ENCODE data around the gene CCNYL1. TPM values are rescaled to one million over a fixed set of nuclear protein-coding genes. Genes with fewer than 3 reads are reported as not detected.
"Not testable (repeated sequence)": the region's sequence is repeated elsewhere in the genome, so short reads cannot be mapped to it uniquely, and the experiment has no call there.

CCNYL1 gene
- total RNA-seq, 2 donors from 2014 or later: 5.1 to 7.0 TPM

GRCh38 chr2:207706936-207707860, 4.2 kb upstream of the CCNYL1 start:
- Mint-ChIP-seq H3K4me3 (peak overlapping the region in 1 of 2 donors; percentile 9), H3K9me3 (no peaks in the 10 kb centered on the region), H3K27me3 (ENCODE audit: low read depth) (no peaks in the 10 kb centered on the region), H3K27ac (no peak overlapping the region), H3K4me1 (ENCODE audit: low read depth) (peaks cover 16% of the 10 kb centered on the region), H3K36me3 (ENCODE audit: insufficient read depth in 2 of 2) (peaks cover under 1 to 1% of the 10 kb centered on the region in 2 donors)
- ATAC-seq (replicated peaks in 1 of 2) (no peak), DNase-seq (no peak)

GRCh38 chr2:207711750-207712530, 500 bp downstream of the CCNYL1 start:
- peak overlapping the region; percentile 99 to 100 for H3K4me3 Mint-ChIP-seq
- peak overlapping the region; percentile 76 for H3K27ac Mint-ChIP-seq
- H3K4me1 Mint-ChIP-seq (ENCODE audit: low read depth): peaks cover 38% of the 10 kb centered on the region
- no peaks in the 10 kb centered on the region for H3K9me3 Mint-ChIP-seq
- peak; percentile 63 to 71 for DNase-seq
- peaks cover 2 to 5% of the 10 kb centered on the region in 2 donors for H3K36me3 Mint-ChIP-seq (ENCODE audit: insufficient read depth in 2 of 2)
- H3K27me3 Mint-ChIP-seq (ENCODE audit: low read depth): no peaks in the 10 kb centered on the region
- ATAC-seq (replicated peaks in 1 of 2): peak; percentile 32 to 37

GRCh38 chr2:207716056-207716455, 4.6 kb downstream of the CCNYL1 start:
- DNase-seq (no peak), ATAC-seq (replicated peaks in 1 of 2) (no peak)
- no peak overlapping the region for H3K4me3 Mint-ChIP-seq
- peaks cover 4 to 9% of the 10 kb centered on the region in 2 donors for H3K36me3 Mint-ChIP-seq (ENCODE audit: insufficient read depth in 2 of 2)
- no peaks in the 10 kb centered on the region for H3K9me3 Mint-ChIP-seq
- no peak overlapping the region for H3K27ac Mint-ChIP-seq
- H3K27me3 Mint-ChIP-seq (ENCODE audit: low read depth): no peaks in the 10 kb centered on the region
- H3K4me1 Mint-ChIP-seq (ENCODE audit: low read depth): peaks cover 33% of the 10 kb centered on the region

GRCh38 chr2:207718521-207718920, 7.1 kb downstream of the CCNYL1 start:
- peaks cover 2 to 7% of the 10 kb centered on the region in 2 donors for H3K36me3 Mint-ChIP-seq (ENCODE audit: insufficient read depth in 2 of 2)
- no peak overlapping the region for H3K27ac Mint-ChIP-seq

GRCh38 chr2:207719008-207719407, 7.6 kb downstream of the CCNYL1 start:
- Mint-ChIP-seq H3K27me3 (ENCODE audit: low read depth) (no peaks in the 10 kb centered on the region), H3K9me3 (no peaks in the 10 kb centered on the region), H3K4me3 (no peak overlapping the region), H3K36me3 (ENCODE audit: insufficient read depth in 2 of 2) (peaks cover 2 to 7% of the 10 kb centered on the region in 2 donors), H3K4me1 (ENCODE audit: low read depth) (peaks cover 33% of the 10 kb centered on the region), H3K27ac (no peak overlapping the region)
- no peak for DNase-seq
- ATAC-seq (replicated peaks in 1 of 2): no peak

More at GRCh38 chr2:207718521-207718920, 7.1 kb downstream of the CCNYL1 start:
- ATAC-seq (replicated peaks in 1 of 2): no peak
- Mint-ChIP-seq H3K4me1 (ENCODE audit: low read depth) (peaks cover 33% of the 10 kb centered on the region), H3K4me3 (no peak overlapping the region), H3K27me3 (ENCODE audit: low read depth) (no peaks in the 10 kb centered on the region), H3K9me3 (no peaks in the 10 kb centered on the region)
- no peak for DNase-seq

GRCh38 chr2:207719655-207720054, 8.2 kb downstream of the CCNYL1 start:
- H3K4me3 Mint-ChIP-seq; H3K36me3 Mint-ChIP-seq (ENCODE audit: insufficient read depth in 2 of 2); ATAC-seq (replicated peaks in 1 of 2); H3K9me3 Mint-ChIP-seq; H3K27me3 Mint-ChIP-seq (ENCODE audit: low read depth); DNase-seq; H3K27ac Mint-ChIP-seq: not testable (repeated sequence)
- H3K4me1 Mint-ChIP-seq (ENCODE audit: low read depth): peaks cover 30% of the 10 kb centered on the region

- DNase-seq: no peak
- no peak for ATAC-seq (replicated peaks in 1 of 2)
- no peak overlapping the region for H3K4me3 Mint-ChIP-seq
- H3K9me3 Mint-ChIP-seq: no peaks in the 10 kb centered on the region
- peaks cover 2 to 4% of the 10 kb centered on the region in 2 donors for H3K36me3 Mint-ChIP-seq (ENCODE audit: insufficient read depth in 2 of 2)
- H3K27ac Mint-ChIP-seq: no peak overlapping the region
- H3K27me3 Mint-ChIP-seq (ENCODE audit: low read depth): no peaks in the 10 kb centered on the region
- H3K4me1 Mint-ChIP-seq (ENCODE audit: low read depth): peaks cover 33% of the 10 kb centered on the region
These were observed 9.2 kb downstream of the CCNYL1 start for GRCh38 chr2:207720517-207721187.

- DNase-seq: no peak
- no peaks in the 10 kb centered on the region for H3K36me3 Mint-ChIP-seq (ENCODE audit: insufficient read depth in 2 of 2)
- H3K4me1 Mint-ChIP-seq (ENCODE audit: low read depth): peaks cover 55% of the 10 kb centered on the region
- H3K27me3 Mint-ChIP-seq (ENCODE audit: low read depth): no peaks in the 10 kb centered on the region
- H3K9me3 Mint-ChIP-seq: no peaks in the 10 kb centered on the region
- H3K4me3 Mint-ChIP-seq: peak overlapping the region; percentile 22 to 34
- ATAC-seq (replicated peaks in 1 of 2): no peak
- peak overlapping the region; percentile 79 for H3K27ac Mint-ChIP-seq
These were observed 11.5 kb downstream of the CCNYL1 start for GRCh38 chr2:207722773-207723424.

- not testable (repeated sequence) for ATAC-seq (replicated peaks in 1 of 2); H3K9me3 Mint-ChIP-seq; H3K27me3 Mint-ChIP-seq (ENCODE audit: low read depth); H3K36me3 Mint-ChIP-seq (ENCODE audit: insufficient read depth in 2 of 2); DNase-seq
- Mint-ChIP-seq H3K4me1 (ENCODE audit: low read depth) (peaks cover 55% of the 10 kb centered on the region), H3K27ac (peak overlapping the region; percentile 79), H3K4me3 (peak overlapping the region in 1 of 2 donors; percentile 34)
These were observed 12.0 kb downstream of the CCNYL1 start for GRCh38 chr2:207723425-207723787.

- Mint-ChIP-seq H3K4me1 (ENCODE audit: low read depth) (peaks cover 55% of the 10 kb centered on the region), H3K27ac (no peak overlapping the region), H3K9me3 (no peaks in the 10 kb centered on the region), H3K27me3 (ENCODE audit: low read depth) (no peaks in the 10 kb centered on the region), H3K36me3 (ENCODE audit: insufficient read depth in 2 of 2) (no peaks in the 10 kb centered on the region), H3K4me3 (no peak overlapping the region)
- ATAC-seq (replicated peaks in 1 of 2): no peak
- DNase-seq: no peak
These were observed 12.7 kb downstream of the CCNYL1 start for GRCh38 chr2:207724113-207724512.

- H3K4me3 Mint-ChIP-seq: no peak overlapping the region
These were observed 14.6 kb downstream of the CCNYL1 start for GRCh38 chr2:207725873-207726578.

GRCh38 chr2:207727261-207727660, 15.8 kb downstream of the CCNYL1 start:
- H3K27me3 Mint-ChIP-seq (ENCODE audit: low read depth): no peaks in the 10 kb centered on the region
- peaks cover 46% of the 10 kb centered on the region for H3K4me1 Mint-ChIP-seq (ENCODE audit: low read depth)
- DNase-seq (no peak), ATAC-seq (replicated peaks in 1 of 2) (no peak)
- peaks cover 0 to 2% of the 10 kb centered on the region in 2 donors for H3K36me3 Mint-ChIP-seq (ENCODE audit: insufficient read depth in 2 of 2)
- H3K9me3 Mint-ChIP-seq: no peaks in the 10 kb centered on the region
- H3K4me3 Mint-ChIP-seq: no peak overlapping the region
- H3K27ac Mint-ChIP-seq: no peak overlapping the region

More at GRCh38 chr2:207725873-207726578, 14.6 kb downstream of the CCNYL1 start:
- no peaks in the 10 kb centered on the region for H3K27me3 Mint-ChIP-seq (ENCODE audit: low read depth)
- H3K9me3 Mint-ChIP-seq: no peaks in the 10 kb centered on the region
- no peak overlapping the region for H3K27ac Mint-ChIP-seq
- ATAC-seq (replicated peaks in 1 of 2): no peak
- peaks cover 0 to 2% of the 10 kb centered on the region in 2 donors for H3K36me3 Mint-ChIP-seq (ENCODE audit: insufficient read depth in 2 of 2)
- no peak for DNase-seq
- peaks cover 48% of the 10 kb centered on the region for H3K4me1 Mint-ChIP-seq (ENCODE audit: low read depth)
